Colonic mucosa (tissue), 4 donors: ENCODE results near the gene TRPM8. TPM values are rescaled to one million over a fixed set of nuclear protein-coding genes. Genes with fewer than 3 reads are reported as not detected.

Experiments
- DNase-seq: peaks from one replicate; pipeline ENCODE4 v3.0.0-alpha.2; 2020
- H3K27ac ChIP-seq: fragments of 200-600 bp; one replicate; pipeline ENCODE4 v1.8.0; 2021
- H3K27me3 ChIP-seq: fragments of 200-600 bp; one replicate; pipeline ENCODE4 v1.8.0; 2021
- H3K36me3 ChIP-seq: fragments of 200-600 bp; one replicate; pipeline ENCODE4 v1.8.0; 2021
- H3K4me1 ChIP-seq: fragments of 200-600 bp; one replicate; pipeline ENCODE4 v1.8.0; 2021; ENCODE audit warnings: mild to moderate bottlenecking
- H3K4me3 ChIP-seq: fragments of 200-600 bp; one replicate; pipeline ENCODE4 v1.8.0; 2021
- H3K9ac ChIP-seq, 2 donors: one replicate each; pipeline ENCODE4 v1.7.0; 2013; ENCODE audit warnings: control low read depth in 2 of 2, low read depth in 2 of 2, low read length in 2 of 2
- H3K9me3 ChIP-seq: fragments of 200-600 bp; one replicate; pipeline ENCODE4 v1.8.0; 2021
- intact Hi-C: fragments of 100-400 bp; cut with DNase I; formaldehyde crosslinking; loops from one replicate; pipeline ENCODE4 v1.14.1; 2022
- total RNA-seq, 2 donors: library from RNA; stranded (reverse); fragmentation: NEBNext Ultra II Directional in 1 of 2; extraction: Animal tissue kit (Norgen Biotek cat#: 25700) in 1 of 2; gene quantifications; one replicate each; pipeline ENCODE4 v1.2.1, GENCODE V29; 2021
- TF ChIP-seq, protein P1 (sequence below): fragments of 200-600 bp; IDR thresholded peaks from one replicate; pipeline ENCODE4 v1.8.0; 2022; ENCODE audit warnings: antibody characterized with exemption, mild to moderate bottlenecking
- donor health status: healthy.
- donor health status: DM: no; HTN: no; CAD: no.
- donor health status: DM: no; HTN: no; CAD: no.

Gene TRPM8
- total RNA-seq, 2 donors from 2014 or later = not detected

DNA sequence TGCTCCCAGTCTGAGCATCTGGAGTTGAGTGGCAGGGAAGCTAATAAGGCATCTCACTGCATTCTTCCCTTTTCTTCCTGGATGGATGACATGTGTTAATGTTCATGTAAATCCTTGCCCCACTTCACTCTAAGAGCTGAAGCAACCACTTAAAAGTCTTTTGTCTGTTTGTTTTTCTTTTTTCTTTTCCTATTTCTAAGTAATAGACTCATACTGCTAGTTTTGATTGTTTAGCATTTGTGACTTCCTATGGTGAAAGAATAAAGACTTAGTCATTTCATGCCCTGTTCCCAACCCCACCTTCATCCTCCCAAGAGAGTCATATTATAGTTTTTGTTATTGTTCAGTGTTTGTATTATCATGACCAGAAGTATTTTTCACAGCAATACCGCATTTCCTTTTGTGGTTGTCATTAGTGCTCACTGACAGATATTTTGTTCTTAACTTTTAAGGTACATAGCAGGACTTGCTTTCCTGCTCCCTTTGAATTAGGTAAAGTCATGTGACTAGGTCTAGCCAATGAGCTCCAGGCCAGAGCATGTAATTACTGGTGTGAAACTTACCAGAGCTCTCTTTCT lies 115.2 kb downstream of the TRPM8 start:
- Histone ChIP-seq H3K36me3 (no peaks in the 10 kb centered on the region), H3K9me3 (no peaks in the 10 kb centered on the region), H3K27me3 (peaks cover 5% of the 10 kb centered on the region), H3K4me1 (no peaks in the 10 kb centered on the region), H3K27ac (no peak overlapping the region), H3K4me3 (no peak overlapping the region), H3K9ac (no peak overlapping the region)
- no peak for DNase-seq
- TF ChIP-seq, protein P1, sequence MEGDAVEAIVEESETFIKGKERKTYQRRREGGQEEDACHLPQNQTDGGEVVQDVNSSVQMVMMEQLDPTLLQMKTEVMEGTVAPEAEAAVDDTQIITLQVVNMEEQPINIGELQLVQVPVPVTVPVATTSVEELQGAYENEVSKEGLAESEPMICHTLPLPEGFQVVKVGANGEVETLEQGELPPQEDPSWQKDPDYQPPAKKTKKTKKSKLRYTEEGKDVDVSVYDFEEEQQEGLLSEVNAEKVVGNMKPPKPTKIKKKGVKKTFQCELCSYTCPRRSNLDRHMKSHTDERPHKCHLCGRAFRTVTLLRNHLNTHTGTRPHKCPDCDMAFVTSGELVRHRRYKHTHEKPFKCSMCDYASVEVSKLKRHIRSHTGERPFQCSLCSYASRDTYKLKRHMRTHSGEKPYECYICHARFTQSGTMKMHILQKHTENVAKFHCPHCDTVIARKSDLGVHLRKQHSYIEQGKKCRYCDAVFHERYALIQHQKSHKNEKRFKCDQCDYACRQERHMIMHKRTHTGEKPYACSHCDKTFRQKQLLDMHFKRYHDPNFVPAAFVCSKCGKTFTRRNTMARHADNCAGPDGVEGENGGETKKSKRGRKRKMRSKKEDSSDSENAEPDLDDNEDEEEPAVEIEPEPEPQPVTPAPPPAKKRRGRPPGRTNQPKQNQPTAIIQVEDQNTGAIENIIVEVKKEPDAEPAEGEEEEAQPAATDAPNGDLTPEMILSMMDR = no peak
- intact Hi-C loops = no loop called here

DNA sequence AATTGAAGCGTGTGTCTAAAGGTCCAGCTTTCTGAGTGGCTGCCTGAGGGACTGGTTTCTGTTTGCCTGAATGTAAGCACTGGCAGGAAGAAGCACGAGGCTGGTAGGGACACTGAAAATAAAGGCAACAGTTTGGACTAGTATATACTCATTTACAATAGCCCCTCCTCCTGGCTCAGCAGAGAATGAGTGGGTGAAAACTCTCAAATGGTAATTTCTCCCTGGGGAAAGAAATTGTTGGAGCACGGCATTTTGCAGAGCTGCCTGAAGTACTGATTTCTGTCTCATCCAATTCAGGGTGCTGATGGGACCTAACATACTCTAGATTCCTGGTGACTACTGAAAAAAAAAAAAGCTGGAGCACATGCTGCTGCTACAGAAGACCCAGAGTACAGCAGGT lies 116.0 kb downstream of the TRPM8 start:
- Histone ChIP-seq H3K4me1 (no peaks in the 10 kb centered on the region), H3K36me3 (no peaks in the 10 kb centered on the region), H3K9ac (no peak overlapping the region), H3K9me3 (no peaks in the 10 kb centered on the region), H3K4me3 (no peak overlapping the region), H3K27ac (no peak overlapping the region), H3K27me3 (peaks cover 5% of the 10 kb centered on the region)
- no peak for DNase-seq
- TF ChIP-seq, protein P1 = no peak
- intact Hi-C loops = no loop called here

DNA sequence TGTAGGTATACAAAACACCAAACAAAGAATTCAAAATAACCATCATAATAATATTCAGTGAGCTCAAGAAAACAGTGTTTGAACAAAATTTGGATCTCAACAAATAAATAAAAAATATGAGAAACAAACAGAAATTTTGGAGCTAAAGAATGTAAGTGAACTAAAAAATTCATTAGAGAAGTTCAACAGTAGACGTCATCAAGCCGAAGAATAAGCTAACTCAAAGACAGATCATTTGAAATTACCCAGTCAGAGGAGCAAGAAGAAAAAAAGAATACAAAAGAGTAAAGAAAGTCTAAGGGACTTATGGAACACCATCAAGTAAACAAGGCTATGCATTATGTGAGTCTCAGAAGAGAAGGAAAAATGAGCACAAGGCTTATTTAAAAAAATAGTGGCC lies 116.7 kb downstream of the TRPM8 start:
- intact Hi-C loops = no loop called here
- H3K27me3 ChIP-seq = peaks cover 5% of the 10 kb centered on the region
- H3K36me3 ChIP-seq = no peaks in the 10 kb centered on the region
- no peaks in the 10 kb centered on the region for H3K4me1 ChIP-seq
- no peak overlapping the region for H3K9ac ChIP-seq
- DNase-seq = no peak
- H3K9me3 ChIP-seq = no peaks in the 10 kb centered on the region
- TF ChIP-seq, protein P1 = no peak
- no peak overlapping the region for H3K27ac ChIP-seq
- H3K4me3 ChIP-seq = no peak overlapping the region

DNA sequence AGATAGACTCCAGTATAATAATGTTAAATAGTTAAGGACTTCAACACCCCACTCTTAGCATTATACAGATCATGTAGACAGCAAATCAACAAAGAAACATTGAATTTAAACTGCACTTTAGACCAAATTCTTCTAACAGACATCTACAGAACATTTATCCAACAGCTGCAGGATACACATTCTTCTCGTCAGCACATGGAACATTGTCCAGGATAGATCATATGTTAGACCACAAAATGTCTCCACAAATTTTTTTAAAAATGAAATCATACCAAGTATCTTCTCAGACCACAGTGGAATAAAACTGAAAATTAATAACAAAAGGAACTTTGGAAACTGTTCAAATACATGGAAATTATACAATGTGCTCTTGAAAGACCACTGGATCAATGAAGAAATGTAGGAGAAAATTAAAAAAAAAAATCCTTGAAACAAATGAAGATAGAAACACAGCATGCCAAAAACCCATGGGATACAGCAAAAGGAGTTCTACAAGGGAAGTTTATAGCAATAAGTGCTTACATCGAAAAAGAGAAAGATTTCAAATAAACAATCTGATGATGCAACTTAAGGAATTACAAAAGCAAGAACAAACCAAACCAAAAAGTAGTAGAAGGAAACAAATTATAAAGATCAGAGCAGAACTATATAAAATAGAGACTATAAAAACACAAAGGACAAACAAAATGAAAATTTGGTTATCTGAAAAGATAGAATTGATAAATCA lies 121.1 kb downstream of the TRPM8 start:
- no peak for DNase-seq
- H3K4me3 ChIP-seq = no peak overlapping the region
- H3K9me3 ChIP-seq = no peaks in the 10 kb centered on the region
- no peak overlapping the region for H3K27ac ChIP-seq
- intact Hi-C loops = no loop called here
- no peaks in the 10 kb centered on the region for H3K27me3 ChIP-seq
- H3K9ac ChIP-seq = no peak overlapping the region
- TF ChIP-seq, protein P1 = no peak
- H3K4me1 ChIP-seq = no peaks in the 10 kb centered on the region
- no peaks in the 10 kb centered on the region for H3K36me3 ChIP-seq

DNA sequence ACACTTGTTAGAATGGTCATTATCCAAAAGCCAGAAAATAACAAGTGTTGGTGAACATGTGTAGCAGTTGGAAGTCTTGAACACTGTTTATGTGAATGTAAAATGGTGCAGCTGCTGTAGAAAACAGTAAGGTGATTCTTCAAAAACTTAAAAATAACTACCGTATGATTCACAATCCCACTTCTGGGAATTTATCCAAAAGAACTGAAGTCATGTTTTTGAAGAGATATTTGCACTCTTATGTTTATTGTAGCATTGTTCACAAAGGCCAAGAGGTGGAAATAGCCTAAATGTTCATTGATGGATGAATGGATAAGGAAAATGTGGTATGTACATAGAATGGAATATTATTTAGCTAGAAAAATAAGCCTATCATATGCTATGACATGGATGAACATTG lies 127.0 kb downstream of the TRPM8 start:
- Histone ChIP-seq H3K27ac (no peak overlapping the region), H3K27me3 (no peaks in the 10 kb centered on the region), H3K4me1 (no peaks in the 10 kb centered on the region), H3K9ac (no peak overlapping the region), H3K36me3 (no peaks in the 10 kb centered on the region), H3K4me3 (no peak overlapping the region), H3K9me3 (no peaks in the 10 kb centered on the region)
- no peak for DNase-seq
- intact Hi-C loops = no loop called here
- TF ChIP-seq, protein P1 = no peak
